Left lung (tissue), 10 donors: Measurements from ENCODE around the gene SV2C. TPM values are rescaled to one million over a fixed set of nuclear protein-coding genes. Genes with fewer than 3 reads are reported as not detected.

Source experiments
- ATAC-seq: fragments of 200-7000 bp; cut with Tn5 transposase; one replicate; pipeline ENCODE4 v1.9.1; 2020; ENCODE audit warnings: moderate library complexity
- DNase-seq, 4 donors: peaks; one replicate each; pipeline ENCODE4 v3.0.0-alpha.2; 2013 to 2020
- H3K27ac ChIP-seq, 2 donors: fragments of 200-600 bp; sonication (generic) in 1 of 2; one replicate each; pipeline versions ENCODE4 v1.5.0 to v1.8.0; 2020 to 2021
- H3K27me3 ChIP-seq, 2 donors: fragments of 200-600 bp; sonication (generic) in 1 of 2; one replicate each; pipeline versions ENCODE4 v1.5.0 to v1.8.0; 2020 to 2021
- H3K36me3 ChIP-seq, 2 donors: fragments of 200-600 bp; sonication (generic) in 1 of 2; one replicate each; pipeline versions ENCODE4 v1.5.0 to v1.8.0; 2020 to 2021
- H3K4me1 ChIP-seq, 2 donors: fragments of 200-600 bp; one replicate each; pipeline ENCODE4 v1.8.0; 2021
- H3K4me3 ChIP-seq, 2 donors: fragments of 200-600 bp; sonication (generic) in 1 of 2; one replicate each; pipeline versions ENCODE4 v1.5.0 to v1.8.0; 2020 to 2021; ENCODE audit warnings: mild to moderate bottlenecking in 1 of 2
- H3K9me3 ChIP-seq, 2 donors: fragments of 200-600 bp; sonication (generic) in 1 of 2; one replicate each; pipeline versions ENCODE4 v1.5.0 to v1.8.0; 2020 to 2021
- intact Hi-C, 2 donors: fragments of 100-400 bp; cut with DNase I; formaldehyde crosslinking; loops; one replicate each; pipeline versions ENCODE4 v1.11.2 to v1.14.2; 2022
- polyA plus RNA-seq, 6 donors: library from polyadenylated mRNA; unstranded; fragments of 120-200 nt; gene quantifications; one replicate each; pipeline ENCODE4 v1.2.1, GENCODE V29; 2013; ENCODE audit not compliant: insufficient read length in 6 of 6
- total RNA-seq, 2 donors: library from RNA; stranded (reverse); fragmentation: NEBNext Ultra II Directional; extraction: Animal tissue kit (Norgen Biotek cat#: 25700); gene quantifications; one replicate each; pipeline ENCODE4 v1.2.1, GENCODE V29; 2021
- TF ChIP-seq, protein P1 (sequence below), 2 donors: fragments of 200-600 bp; sonication (generic) in 1 of 2; IDR thresholded peaks; one replicate each; pipeline versions ENCODE4 v1.5.0 to v1.8.0; 2021; ENCODE audit warnings: antibody characterized with exemption in 2 of 2
- donor health status: DM: no; HTN: yes; CAD: no.
- donor health status: DM: no; HTN: no; CAD: no.

Gene SV2C
- total and polyA plus RNA-seq, 8 donors: 0.26 to 0.52 (median 0.37) TPM

DNA sequence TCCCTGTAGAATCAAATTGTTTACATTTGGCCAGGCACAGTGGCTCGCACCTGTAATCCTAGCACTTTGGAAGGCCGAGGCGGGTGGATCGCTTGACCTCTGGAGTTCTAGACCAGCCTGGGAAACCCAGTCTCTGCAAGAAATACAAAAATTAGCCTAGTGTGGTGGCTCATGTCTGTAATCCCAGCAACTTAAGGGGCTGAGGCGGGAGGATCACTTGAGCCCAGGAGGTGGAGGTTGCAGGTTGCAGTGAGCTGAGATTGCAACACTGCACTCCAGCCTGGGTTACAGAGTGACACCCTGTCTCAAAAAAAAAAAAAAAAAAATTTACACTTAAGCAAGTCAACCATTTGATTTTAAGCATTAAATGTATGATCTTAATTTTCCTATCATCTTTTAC, 302.4 kb downstream of the SV2C start:
- intact Hi-C loops: no loop called here
- no peak overlapping the region for H3K27ac ChIP-seq

DNA sequence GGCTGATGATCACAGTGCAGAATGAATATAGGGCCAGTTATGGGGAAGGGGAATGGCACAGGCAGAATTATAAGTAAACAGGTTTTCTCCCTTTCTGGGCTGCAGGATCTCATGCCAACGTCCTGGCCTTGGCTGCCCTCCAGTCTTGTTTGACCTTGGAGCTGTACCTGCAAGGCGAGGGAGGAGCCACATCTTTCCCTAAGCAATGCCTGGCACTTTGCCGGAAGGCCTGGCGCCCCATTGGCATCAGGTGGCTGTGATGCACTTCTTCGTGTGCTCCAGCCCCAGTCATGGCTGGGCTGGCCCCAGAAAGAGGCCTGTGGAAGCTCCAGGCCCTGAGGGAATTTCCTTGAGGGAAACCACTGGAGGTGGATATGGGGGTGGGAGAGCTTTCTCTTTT, 303.2 kb downstream of the SV2C start:
- Histone ChIP-seq H3K9me3 (no peaks in the 10 kb centered on the region), H3K27me3 (no peaks in the 10 kb centered on the region), H3K4me3 (no peak overlapping the region), H3K27ac (no peak overlapping the region), H3K36me3 (no peaks in the 10 kb centered on the region), H3K4me1 (peaks cover 0 to 11% of the 10 kb centered on the region in 2 donors)
- TF ChIP-seq, protein P1, sequence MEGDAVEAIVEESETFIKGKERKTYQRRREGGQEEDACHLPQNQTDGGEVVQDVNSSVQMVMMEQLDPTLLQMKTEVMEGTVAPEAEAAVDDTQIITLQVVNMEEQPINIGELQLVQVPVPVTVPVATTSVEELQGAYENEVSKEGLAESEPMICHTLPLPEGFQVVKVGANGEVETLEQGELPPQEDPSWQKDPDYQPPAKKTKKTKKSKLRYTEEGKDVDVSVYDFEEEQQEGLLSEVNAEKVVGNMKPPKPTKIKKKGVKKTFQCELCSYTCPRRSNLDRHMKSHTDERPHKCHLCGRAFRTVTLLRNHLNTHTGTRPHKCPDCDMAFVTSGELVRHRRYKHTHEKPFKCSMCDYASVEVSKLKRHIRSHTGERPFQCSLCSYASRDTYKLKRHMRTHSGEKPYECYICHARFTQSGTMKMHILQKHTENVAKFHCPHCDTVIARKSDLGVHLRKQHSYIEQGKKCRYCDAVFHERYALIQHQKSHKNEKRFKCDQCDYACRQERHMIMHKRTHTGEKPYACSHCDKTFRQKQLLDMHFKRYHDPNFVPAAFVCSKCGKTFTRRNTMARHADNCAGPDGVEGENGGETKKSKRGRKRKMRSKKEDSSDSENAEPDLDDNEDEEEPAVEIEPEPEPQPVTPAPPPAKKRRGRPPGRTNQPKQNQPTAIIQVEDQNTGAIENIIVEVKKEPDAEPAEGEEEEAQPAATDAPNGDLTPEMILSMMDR (IDR thresholded peaks at IDR 0.05): no peak
- intact Hi-C loops: no loop called here
- ATAC-seq (peak; percentile 82), DNase-seq (peak in 3 of 4 donors; percentile 31 to 80 (median 73))

More for the DNA sequence above, 302.4 kb downstream of the SV2C start:
- H3K9me3 ChIP-seq: no peaks in the 10 kb centered on the region
- no peaks in the 10 kb centered on the region for H3K36me3 ChIP-seq
- peak in 1 of 4 donors; percentile 57 for DNase-seq
- H3K4me1 ChIP-seq: peaks cover 0 to 4% of the 10 kb centered on the region in 2 donors
- no peak overlapping the region for H3K4me3 ChIP-seq
- H3K27me3 ChIP-seq: no peaks in the 10 kb centered on the region
- ATAC-seq: peak; percentile 80
- TF ChIP-seq, protein P1 (IDR thresholded peaks at IDR 0.05): no peak

DNA sequence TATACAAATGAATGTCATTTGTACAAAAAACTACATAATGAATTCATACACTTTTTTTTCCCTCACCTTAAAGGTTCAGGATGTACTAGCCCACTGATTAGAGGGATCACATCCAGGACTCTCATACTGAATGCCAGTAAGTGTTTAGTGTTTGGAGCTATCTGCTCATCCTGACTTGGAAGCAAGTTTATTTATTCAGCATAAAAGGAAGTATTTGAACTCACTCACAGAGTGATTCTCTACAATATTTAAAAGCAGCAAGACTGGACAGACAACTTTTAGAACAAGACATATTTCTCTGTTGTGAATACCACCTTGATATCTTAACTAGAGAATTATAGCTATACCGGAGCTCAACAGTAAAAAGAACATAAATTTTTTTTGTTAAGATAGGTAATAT, 305.1 kb downstream of the SV2C start:
- no peak for ATAC-seq
- intact Hi-C loops: no loop called here

DNA sequence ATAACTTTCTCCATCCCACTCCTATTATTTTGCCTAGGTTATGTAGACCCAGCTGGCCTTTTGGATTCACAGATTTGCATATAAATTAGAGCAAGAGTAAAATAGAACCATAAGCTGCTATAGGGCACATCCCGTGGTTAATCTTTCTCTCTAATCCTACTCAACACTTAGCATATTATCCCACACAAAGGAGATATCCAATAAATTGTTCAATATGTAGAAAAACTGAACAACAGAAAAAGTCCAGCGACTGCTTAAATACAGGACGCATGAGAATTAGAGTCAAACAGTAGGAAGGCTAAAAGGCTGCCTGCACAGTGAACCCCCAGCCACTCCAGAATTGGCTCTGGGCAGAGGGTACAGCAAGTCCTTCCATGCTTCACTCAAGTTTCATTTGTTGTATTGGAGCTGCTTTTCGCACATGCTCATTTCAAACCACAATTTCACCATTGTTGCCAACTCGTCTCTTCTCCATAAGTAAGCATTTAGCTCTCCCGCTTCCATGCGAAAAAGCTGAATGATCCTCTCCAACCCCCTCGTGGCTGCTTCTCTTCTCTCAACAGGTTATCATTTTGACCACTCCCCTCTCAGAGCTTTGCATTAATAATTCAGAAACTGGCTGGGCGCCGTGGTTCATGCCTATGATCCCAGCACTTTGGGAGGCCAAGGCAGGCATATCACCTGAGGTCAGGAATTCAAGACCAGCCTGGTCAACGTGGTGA, 305.8 kb downstream of the SV2C start:
- Histone ChIP-seq H3K36me3 (no peaks in the 10 kb centered on the region), H3K4me1 (peaks cover 0 to 11% of the 10 kb centered on the region in 2 donors), H3K4me3 (no peak overlapping the region), H3K27me3 (no peaks in the 10 kb centered on the region), H3K9me3 (no peaks in the 10 kb centered on the region), H3K27ac (no peak overlapping the region)
- TF ChIP-seq, protein P1 (IDR thresholded peaks at IDR 0.05): no peak
- DNase-seq (no peak), ATAC-seq (no peak)
- intact Hi-C loops: no loop called here

More for the DNA sequence above, 305.1 kb downstream of the SV2C start:
- TF ChIP-seq, protein P1 (IDR thresholded peaks at IDR 0.05): no peak
- Histone ChIP-seq H3K27ac (no peak overlapping the region), H3K4me1 (peaks cover 0 to 11% of the 10 kb centered on the region in 2 donors), H3K27me3 (no peaks in the 10 kb centered on the region), H3K36me3 (no peaks in the 10 kb centered on the region), H3K9me3 (no peaks in the 10 kb centered on the region), H3K4me3 (no peak overlapping the region)
- DNase-seq: no peak

DNA sequence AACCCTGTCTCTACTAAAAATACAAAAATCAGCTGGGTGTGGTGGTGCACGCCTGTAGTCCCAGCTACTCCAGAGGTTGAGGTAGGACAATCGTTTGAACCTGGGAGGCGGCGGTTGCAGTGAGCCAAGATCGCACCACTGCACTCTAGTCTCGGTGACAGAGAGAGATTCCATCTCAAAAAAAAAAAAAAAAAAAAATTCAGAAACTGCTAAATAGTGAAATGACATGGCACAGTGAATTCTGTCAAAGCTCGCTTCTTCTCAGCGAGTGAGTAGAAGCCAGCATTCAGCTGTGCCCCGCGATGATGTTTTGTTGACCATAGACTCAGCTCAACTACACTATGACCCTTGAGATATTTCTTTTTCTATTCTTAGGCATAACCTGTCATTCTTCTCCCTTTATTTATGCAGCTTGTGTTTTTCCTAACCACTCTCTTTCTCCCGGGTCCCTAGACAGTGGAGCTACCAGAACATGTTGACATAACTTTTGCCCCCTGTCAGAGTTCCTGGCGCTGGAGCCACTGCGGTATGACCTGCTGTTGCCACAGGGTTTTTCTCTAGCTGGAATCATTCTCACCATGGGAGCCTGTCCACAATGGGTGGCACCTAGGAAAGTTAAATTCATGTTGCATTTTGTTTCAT, 306.5 kb downstream of the SV2C start:
- H3K27ac ChIP-seq: no peak overlapping the region
- peaks cover 0 to 11% of the 10 kb centered on the region in 2 donors for H3K4me1 ChIP-seq
- intact Hi-C loops: no loop called here
- ATAC-seq (no peak), DNase-seq (no peak)
- H3K36me3 ChIP-seq: no peaks in the 10 kb centered on the region
- no peak overlapping the region for H3K4me3 ChIP-seq
- no peaks in the 10 kb centered on the region for H3K9me3 ChIP-seq
- H3K27me3 ChIP-seq: no peaks in the 10 kb centered on the region
- TF ChIP-seq, protein P1 (IDR thresholded peaks at IDR 0.05): no peak
